Fibroblast of lung (primary cell): ENCODE measurements around the gene CD47. TPM values are rescaled to one million over a fixed set of nuclear protein-coding genes. Genes with fewer than 3 reads are reported as not detected.

Experiments used
- DNase-seq, 2 donors: peaks; one replicate each; pipeline versions ENCODE4 v3.0.0 to v3.0.0-alpha.2; 2010; ENCODE audit warnings: low read depth in 2 of 2
- H2AFZ ChIP-seq: 2 replicates; pipeline ENCODE4 v1.5.1; 2012; ENCODE audit warnings: low read length, control low read depth, inconsistent platforms
- H3K27ac ChIP-seq: 2 replicates; pipeline ENCODE4 v1.5.1; 2011; ENCODE audit warnings: low read length, control low read depth; ENCODE audit not compliant: insufficient read depth
- H3K27me3 ChIP-seq: 2 replicates; pipeline ENCODE4 v1.5.1; 2011; ENCODE audit warnings: mild to moderate bottlenecking, low read length; ENCODE audit not compliant: control insufficient read depth, insufficient read depth
- H3K36me3 ChIP-seq: 2 replicates; pipeline ENCODE4 v1.5.1; 2011; ENCODE audit warnings: low read length; ENCODE audit not compliant: control insufficient read depth, insufficient read depth
- H3K4me1 ChIP-seq: 2 replicates; pipeline ENCODE4 v1.5.1; 2011; ENCODE audit warnings: low read length; ENCODE audit not compliant: control insufficient read depth, insufficient read depth; ENCODE audit errors: extremely low read depth
- H3K4me2 ChIP-seq: 2 replicates; pipeline ENCODE4 v1.5.1; 2011; ENCODE audit warnings: low read length, control low read depth; ENCODE audit not compliant: insufficient read depth; ENCODE audit errors: extremely low read depth
- H3K4me3 ChIP-seq, 4 experiments: fragments of 200-600 bp in 1 of 4; sonication (generic) in 1 of 4; replicated peaks in 1 of 4; 2 replicates each; pipeline ENCODE4 v1.5.1; 2011 to 2016; ENCODE audit warnings: low read length in 4 of 4, low read depth in 3 of 4, mild to moderate bottlenecking in 3 of 4, control low read depth in 2 of 4, inconsistent platforms in 1 of 4, mixed read lengths in 1 of 4; ENCODE audit not compliant: insufficient read depth in 1 of 4; ENCODE audit errors: control extremely low read depth in 1 of 4
- H3K79me2 ChIP-seq: 2 replicates; pipeline ENCODE4 v1.5.1; 2012; ENCODE audit warnings: mild to moderate bottlenecking, low read length, inconsistent platforms; ENCODE audit not compliant: control insufficient read depth, insufficient read depth
- H3K9ac ChIP-seq: 2 replicates; pipeline ENCODE4 v1.5.1; 2011; ENCODE audit warnings: mild to moderate bottlenecking, low read length, control low read depth; ENCODE audit not compliant: insufficient read depth
- H3K9me3 ChIP-seq: 2 replicates; pipeline ENCODE4 v1.5.1; 2012; ENCODE audit warnings: low read depth, low read length; ENCODE audit not compliant: control insufficient read depth, insufficient read depth
- H4K20me1 ChIP-seq: 2 replicates; pipeline ENCODE4 v1.5.1; 2011; ENCODE audit warnings: low read length; ENCODE audit not compliant: control insufficient read depth, insufficient read depth; ENCODE audit errors: extremely low read depth
- EZH2 ChIP-seq: IDR thresholded peaks from 2 replicates; pipeline ENCODE4 v1.5.1; 2012; ENCODE audit warnings: low read length, control low read depth, mild to moderate bottlenecking; ENCODE audit errors: missing control alignments
- polyA plus RNA-seq, 2 donors: library from polyadenylated mRNA; depleted of rRNA in 1 of 2; stranded (reverse) in 1 of 2; unstranded in 1 of 2; fragments of >200 nt; gene quantifications; 2 replicates each; pipeline ENCODE4 v1.2.1, GENCODE V29; 2011 to 2012; ENCODE audit warnings: missing spikeins in 1 of 2
- total RNA-seq: library from RNA; depleted of rRNA; stranded (reverse); fragments of >200 nt; gene quantifications from 2 replicates; pipeline ENCODE4 v1.2.1, GENCODE V29; 2014
- TF ChIP-seq, protein P1 (sequence below), 2 donors: IDR thresholded peaks in 1 of 2; conservative IDR thresholded peaks in 1 of 2; 1 replicate in 1 of 2; 2 replicates in 1 of 2; pipeline ENCODE4 v1.5.1; 2011 to 2012; ENCODE audit warnings: low read length in 2 of 2, control low read depth in 1 of 2, inconsistent platforms in 1 of 2, low read depth in 1 of 2, mild to moderate bottlenecking in 1 of 2

Gene CD47
- total and polyA plus RNA-seq, 2 donors (not counting 1 experiment from before 2014, with no cell fraction given) = 72.0 to 91.7 TPM

DNA sequence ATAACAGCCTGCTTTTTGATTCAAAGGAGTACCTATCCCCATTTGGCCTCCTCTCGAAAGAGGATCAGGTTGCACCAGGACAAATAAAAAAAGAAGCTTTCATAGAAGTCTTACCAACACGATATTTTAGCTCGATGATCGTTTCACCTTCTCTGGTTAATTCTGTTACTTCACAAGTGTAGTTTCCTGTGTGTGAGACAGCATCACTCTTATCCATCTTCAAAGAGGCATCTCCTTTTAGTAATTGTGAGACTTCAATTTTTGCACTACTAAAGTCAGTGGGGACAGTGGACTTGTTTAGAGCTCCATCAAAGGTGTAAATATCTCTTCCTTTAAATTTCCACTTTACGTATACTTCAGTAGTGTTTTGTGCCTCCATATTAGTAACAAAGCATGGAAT, 11.0 kb downstream of the CD47 start:
- DNase-seq = no peak
- no peak overlapping the region for H3K27ac ChIP-seq
- H3K27me3 ChIP-seq = no peaks in the 10 kb centered on the region
- H3K4me2 ChIP-seq = no peak overlapping the region
- no peaks in the 10 kb centered on the region for H4K20me1 ChIP-seq
- no peak overlapping the region for H3K9ac ChIP-seq
- H3K4me1 ChIP-seq = no peaks in the 10 kb centered on the region
- TF ChIP-seq, protein P1, sequence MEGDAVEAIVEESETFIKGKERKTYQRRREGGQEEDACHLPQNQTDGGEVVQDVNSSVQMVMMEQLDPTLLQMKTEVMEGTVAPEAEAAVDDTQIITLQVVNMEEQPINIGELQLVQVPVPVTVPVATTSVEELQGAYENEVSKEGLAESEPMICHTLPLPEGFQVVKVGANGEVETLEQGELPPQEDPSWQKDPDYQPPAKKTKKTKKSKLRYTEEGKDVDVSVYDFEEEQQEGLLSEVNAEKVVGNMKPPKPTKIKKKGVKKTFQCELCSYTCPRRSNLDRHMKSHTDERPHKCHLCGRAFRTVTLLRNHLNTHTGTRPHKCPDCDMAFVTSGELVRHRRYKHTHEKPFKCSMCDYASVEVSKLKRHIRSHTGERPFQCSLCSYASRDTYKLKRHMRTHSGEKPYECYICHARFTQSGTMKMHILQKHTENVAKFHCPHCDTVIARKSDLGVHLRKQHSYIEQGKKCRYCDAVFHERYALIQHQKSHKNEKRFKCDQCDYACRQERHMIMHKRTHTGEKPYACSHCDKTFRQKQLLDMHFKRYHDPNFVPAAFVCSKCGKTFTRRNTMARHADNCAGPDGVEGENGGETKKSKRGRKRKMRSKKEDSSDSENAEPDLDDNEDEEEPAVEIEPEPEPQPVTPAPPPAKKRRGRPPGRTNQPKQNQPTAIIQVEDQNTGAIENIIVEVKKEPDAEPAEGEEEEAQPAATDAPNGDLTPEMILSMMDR (conservative IDR thresholded peaks at IDR 0.05 in 1 of 2, IDR thresholded peaks at IDR 0.05 in 1 of 2; ENCODE audit: low read depth in 1 of 2, low read length in 2 of 2) = no peak
- no peak for TF ChIP-seq EZH2
- no peak overlapping the region for H3K4me3 ChIP-seq
- H3K9me3 ChIP-seq = no peaks in the 10 kb centered on the region
- H2AFZ ChIP-seq = no peak overlapping the region
- H3K79me2 ChIP-seq = peaks cover 53% of the 10 kb centered on the region
- H3K36me3 ChIP-seq = no peaks in the 10 kb centered on the region

GRCh38 chr3:108079043-108079442, 11.8 kb downstream of the CD47 start:
- no peaks in the 10 kb centered on the region for H3K4me1 ChIP-seq
- H3K79me2 ChIP-seq = peaks cover 44% of the 10 kb centered on the region
- no peaks in the 10 kb centered on the region for H4K20me1 ChIP-seq
- TF ChIP-seq EZH2 = no peak
- TF ChIP-seq, protein P1 (conservative IDR thresholded peaks at IDR 0.05 in 1 of 2, IDR thresholded peaks at IDR 0.05 in 1 of 2; ENCODE audit: low read depth in 1 of 2, low read length in 2 of 2) = no peak
- no peaks in the 10 kb centered on the region for H3K9me3 ChIP-seq
- H3K36me3 ChIP-seq = no peaks in the 10 kb centered on the region
- no peak overlapping the region for H3K4me2 ChIP-seq
- no peak overlapping the region for H3K27ac ChIP-seq
- H3K9ac ChIP-seq = no peak overlapping the region
- H3K4me3 ChIP-seq = no peak overlapping the region
- no peaks in the 10 kb centered on the region for H3K27me3 ChIP-seq
- no peak overlapping the region for H2AFZ ChIP-seq
- no peak for DNase-seq

- H3K27ac ChIP-seq = no peak overlapping the region
- H3K4me2 ChIP-seq = no peak overlapping the region
- H3K4me3 ChIP-seq = no peak overlapping the region
- no peaks in the 10 kb centered on the region for H3K4me1 ChIP-seq
- no peak for DNase-seq
- H3K27me3 ChIP-seq = no peaks in the 10 kb centered on the region
- H3K36me3 ChIP-seq = no peaks in the 10 kb centered on the region
- H3K9ac ChIP-seq = no peak overlapping the region
- H3K79me2 ChIP-seq = peaks cover 35% of the 10 kb centered on the region
- TF ChIP-seq, protein P1 (conservative IDR thresholded peaks at IDR 0.05 in 1 of 2, IDR thresholded peaks at IDR 0.05 in 1 of 2; ENCODE audit: low read depth in 1 of 2, low read length in 2 of 2) = no peak
- no peak for TF ChIP-seq EZH2
- no peaks in the 10 kb centered on the region for H3K9me3 ChIP-seq
- no peaks in the 10 kb centered on the region for H4K20me1 ChIP-seq
- H2AFZ ChIP-seq = no peak overlapping the region
Observed at GRCh38 chr3:108076564-108076963, 14.3 kb downstream of the CD47 start.
